ENCODE measurements around the gene PSAP.

The PSAP gene

GRCh38 chr10:71844084-71844483 lies 7.0 kb downstream of the PSAP start:
- no peak for DNase-seq

GRCh38 chr10:71842856-71843686 lies 8.0 kb downstream of the PSAP start:
- DNase-seq = peak in 1 of 2 experiments; percentile 37

GRCh38 chr10:71842422-71842821 lies 8.6 kb downstream of the PSAP start:
- DNase-seq = no peak

- DNase-seq = no peak
Observed at GRCh38 chr10:71840958-71841335, 10.1 kb downstream of the PSAP start.

GRCh38 chr10:71840177-71840957 lies 10.7 kb downstream of the PSAP start:
- peak in 1 of 2 experiments; percentile 39 for DNase-seq

- no peak for DNase-seq
Observed at GRCh38 chr10:71838264-71839211, 12.5 kb downstream of the PSAP start.

- DNase-seq = no peak
Observed at GRCh38 chr10:71837098-71837827, 13.8 kb downstream of the PSAP start.

- no peak for DNase-seq
Observed at GRCh38 chr10:71836596-71836974, 14.5 kb downstream of the PSAP start.

- peak; percentile 45 to 77 for DNase-seq
Observed at GRCh38 chr10:71835671-71836595, 15.1 kb downstream of the PSAP start.

- DNase-seq = no peak
Observed at GRCh38 chr10:71834343-71834674, 16.7 kb downstream of the PSAP start.

GRCh38 chr10:71833451-71834342 lies 17.4 kb downstream of the PSAP start:
- no peak for DNase-seq

- no peak for DNase-seq
Observed at GRCh38 chr10:71832967-71833366, 18.1 kb downstream of the PSAP start.

- DNase-seq = no peak
Observed at GRCh38 chr10:71831646-71832552, 19.2 kb downstream of the PSAP start.

GRCh38 chr10:71830726-71831125 lies 20.3 kb downstream of the PSAP start:
- DNase-seq = no peak

- DNase-seq = no peak
Observed at GRCh38 chr10:71829896-71830295, 21.2 kb downstream of the PSAP start.

- DNase-seq = no peak
Observed at GRCh38 chr10:71829171-71829570, 21.9 kb downstream of the PSAP start.

GRCh38 chr10:71828702-71829101 lies 22.3 kb downstream of the PSAP start:
- no peak for DNase-seq

GRCh38 chr10:71827852-71828251 lies 23.2 kb downstream of the PSAP start:
- DNase-seq = no peak

GRCh38 chr10:71825217-71825616 lies 25.8 kb downstream of the PSAP start:
- no peak for DNase-seq
